Measurements from ENCODE around the gene MTG2.
A peak's percentile ranks its signal among the peaks of the same experiment; 100 is the strongest.

Gene MTG2

DNA sequence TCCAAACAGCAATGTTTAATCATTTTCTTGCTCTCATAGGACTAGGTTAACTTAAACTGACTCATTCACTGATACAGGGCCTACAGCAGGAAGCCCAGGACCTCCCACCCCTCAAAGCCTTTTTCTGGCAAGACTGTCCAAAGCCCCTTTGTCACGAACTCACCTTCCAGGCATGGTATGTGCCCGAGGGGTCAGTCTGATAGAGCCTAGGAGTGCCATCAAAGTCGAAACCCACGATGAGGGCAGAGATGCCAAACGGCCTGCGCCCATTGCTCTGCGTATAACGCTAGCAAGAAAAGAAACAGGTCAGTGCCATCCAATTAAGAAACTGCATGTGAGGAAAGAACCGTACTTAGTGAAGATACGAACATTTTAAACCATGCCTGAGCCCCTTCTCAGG lies 43.9 kb upstream of the MTG2 start:
- ATAC-seq = no peak
- no peak for TF ChIP-seq ARNTL (CRISPR knock-in tag; IDR thresholded peaks at IDR 0.05; ENCODE audit: borderline replicate concordance, low read depth)
- TF ChIP-seq ISL1 (CRISPR knock-in tag; IDR thresholded peaks at IDR 0.05) = no peak

DNA sequence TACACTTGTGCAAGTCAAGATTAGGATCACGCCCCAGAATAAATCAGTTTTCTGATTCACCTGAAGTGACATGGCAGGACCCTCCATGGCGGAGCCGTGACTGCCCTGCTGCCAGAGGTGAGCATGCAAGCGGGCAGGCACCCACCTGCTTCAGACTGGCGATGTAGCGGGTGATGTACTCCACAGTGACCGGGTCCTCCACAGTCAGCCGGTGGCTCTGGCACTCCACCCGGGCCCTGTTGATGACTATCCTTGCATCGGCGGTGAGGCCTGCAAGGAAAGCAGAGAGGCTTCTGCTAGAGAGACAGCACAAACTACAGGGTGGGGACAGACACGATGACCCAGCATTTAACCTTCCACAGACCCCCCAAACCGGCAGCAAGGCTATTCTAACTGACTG lies 43.2 kb upstream of the MTG2 start:
- no peak for ATAC-seq
- TF ChIP-seq ISL1 (CRISPR knock-in tag; IDR thresholded peaks at IDR 0.05) (no peak), ZNF565 (CRISPR knock-in tag; conservative IDR thresholded peaks at IDR 0.05; ENCODE audit: low read depth) (no peak), ZC3H10 (CRISPR knock-in tag; IDR thresholded peaks at IDR 0.05) (no peak), TOX (CRISPR knock-in tag; IDR thresholded peaks at IDR 0.05; ENCODE audit: borderline replicate concordance) (no peak), CSDC2 (CRISPR knock-in tag; IDR thresholded peaks at IDR 0.05) (no peak), ESRRG (CRISPR knock-in tag; IDR thresholded peaks at IDR 0.05) (no peak), OSR1 (CRISPR knock-in tag; IDR thresholded peaks at IDR 0.05) (no peak), GLIS3 (CRISPR knock-in tag; IDR thresholded peaks at IDR 0.05) (no peak), BACH2 (CRISPR knock-in tag; IDR thresholded peaks at IDR 0.05; ENCODE audit: borderline replicate concordance) (no peak), PPARA (CRISPR knock-in tag; IDR thresholded peaks at IDR 0.05; ENCODE audit: borderline replicate concordance) (no peak), ZFP3 (CRISPR knock-in tag; IDR thresholded peaks at IDR 0.05) (no peak), ZNF8 (CRISPR knock-in tag; IDR thresholded peaks at IDR 0.05) (no peak), TCF4 (CRISPR knock-in tag; IDR thresholded peaks at IDR 0.05; ENCODE audit: borderline replicate concordance) (no peak), SNAI2 (CRISPR knock-in tag; IDR thresholded peaks at IDR 0.05) (no peak), ZNF70 (CRISPR knock-in tag; IDR thresholded peaks at IDR 0.05) (no peak), RARB (CRISPR knock-in tag; IDR thresholded peaks at IDR 0.05) (no peak)
- TF ChIP-seq, protein P1, sequence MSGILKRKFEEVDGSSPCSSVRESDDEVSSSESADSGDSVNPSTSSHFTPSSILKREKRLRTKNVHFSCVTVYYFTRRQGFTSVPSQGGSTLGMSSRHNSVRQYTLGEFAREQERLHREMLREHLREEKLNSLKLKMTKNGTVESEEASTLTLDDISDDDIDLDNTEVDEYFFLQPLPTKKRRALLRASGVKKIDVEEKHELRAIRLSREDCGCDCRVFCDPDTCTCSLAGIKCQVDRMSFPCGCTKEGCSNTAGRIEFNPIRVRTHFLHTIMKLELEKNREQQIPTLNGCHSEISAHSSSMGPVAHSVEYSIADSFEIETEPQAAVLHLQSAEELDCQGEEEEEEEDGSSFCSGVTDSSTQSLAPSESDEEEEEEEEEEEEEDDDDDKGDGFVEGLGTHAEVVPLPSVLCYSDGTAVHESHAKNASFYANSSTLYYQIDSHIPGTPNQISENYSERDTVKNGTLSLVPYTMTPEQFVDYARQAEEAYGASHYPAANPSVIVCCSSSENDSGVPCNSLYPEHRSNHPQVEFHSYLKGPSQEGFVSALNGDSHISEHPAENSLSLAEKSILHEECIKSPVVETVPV (CRISPR knock-in tag; IDR thresholded peaks at IDR 0.05) = no peak
- TF ChIP-seq, protein P2, sequence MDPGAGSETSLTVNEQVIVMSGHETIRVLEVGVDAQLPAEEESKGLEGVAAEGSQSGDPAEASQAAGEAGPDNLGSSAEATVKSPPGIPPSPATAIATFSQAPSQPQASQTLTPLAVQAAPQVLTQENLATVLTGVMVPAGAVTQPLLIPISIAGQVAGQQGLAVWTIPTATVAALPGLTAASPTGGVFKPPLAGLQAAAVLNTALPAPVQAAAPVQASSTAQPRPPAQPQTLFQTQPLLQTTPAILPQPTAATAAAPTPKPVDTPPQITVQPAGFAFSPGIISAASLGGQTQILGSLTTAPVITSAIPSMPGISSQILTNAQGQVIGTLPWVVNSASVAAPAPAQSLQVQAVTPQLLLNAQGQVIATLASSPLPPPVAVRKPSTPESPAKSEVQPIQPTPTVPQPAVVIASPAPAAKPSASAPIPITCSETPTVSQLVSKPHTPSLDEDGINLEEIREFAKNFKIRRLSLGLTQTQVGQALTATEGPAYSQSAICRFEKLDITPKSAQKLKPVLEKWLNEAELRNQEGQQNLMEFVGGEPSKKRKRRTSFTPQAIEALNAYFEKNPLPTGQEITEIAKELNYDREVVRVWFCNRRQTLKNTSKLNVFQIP (CRISPR knock-in tag; IDR thresholded peaks at IDR 0.05; ENCODE audit: borderline replicate concordance, low read depth) = no peak

DNA sequence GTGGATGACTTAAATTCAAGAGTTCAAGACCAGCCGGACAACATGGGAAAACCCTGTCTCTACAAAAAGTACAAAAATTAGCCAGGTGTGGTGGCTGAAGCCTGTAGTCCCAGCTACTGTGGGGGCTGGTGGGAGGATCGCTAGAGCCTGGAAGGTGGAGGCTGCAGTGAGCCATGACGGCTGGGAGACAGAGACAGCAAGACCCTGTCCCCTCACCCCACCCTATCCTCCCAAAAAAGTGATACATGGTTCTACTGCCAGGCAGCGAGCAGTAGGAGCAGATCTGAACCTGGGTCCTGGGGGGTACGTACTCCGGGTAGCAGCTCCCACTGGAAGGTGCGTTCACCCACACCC lies 41.8 kb upstream of the MTG2 start:
- TF ChIP-seq SNAI2 (CRISPR knock-in tag; IDR thresholded peaks at IDR 0.05) (no peak), BACH2 (CRISPR knock-in tag; IDR thresholded peaks at IDR 0.05; ENCODE audit: borderline replicate concordance) (no peak), TOX (CRISPR knock-in tag; IDR thresholded peaks at IDR 0.05; ENCODE audit: borderline replicate concordance) (no peak)
- TF ChIP-seq, protein P3, sequence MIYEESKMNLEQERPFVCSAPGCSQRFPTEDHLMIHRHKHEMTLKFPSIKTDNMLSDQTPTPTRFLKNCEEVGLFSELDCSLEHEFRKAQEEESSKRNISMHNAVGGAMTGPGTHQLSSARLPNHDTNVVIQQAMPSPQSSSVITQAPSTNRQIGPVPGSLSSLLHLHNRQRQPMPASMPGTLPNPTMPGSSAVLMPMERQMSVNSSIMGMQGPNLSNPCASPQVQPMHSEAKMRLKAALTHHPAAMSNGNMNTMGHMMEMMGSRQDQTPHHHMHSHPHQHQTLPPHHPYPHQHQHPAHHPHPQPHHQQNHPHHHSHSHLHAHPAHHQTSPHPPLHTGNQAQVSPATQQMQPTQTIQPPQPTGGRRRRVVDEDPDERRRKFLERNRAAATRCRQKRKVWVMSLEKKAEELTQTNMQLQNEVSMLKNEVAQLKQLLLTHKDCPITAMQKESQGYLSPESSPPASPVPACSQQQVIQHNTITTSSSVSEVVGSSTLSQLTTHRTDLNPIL (CRISPR knock-in tag; IDR thresholded peaks at IDR 0.05; ENCODE audit: low read depth) = no peak
- TF ChIP-seq, protein P4, sequence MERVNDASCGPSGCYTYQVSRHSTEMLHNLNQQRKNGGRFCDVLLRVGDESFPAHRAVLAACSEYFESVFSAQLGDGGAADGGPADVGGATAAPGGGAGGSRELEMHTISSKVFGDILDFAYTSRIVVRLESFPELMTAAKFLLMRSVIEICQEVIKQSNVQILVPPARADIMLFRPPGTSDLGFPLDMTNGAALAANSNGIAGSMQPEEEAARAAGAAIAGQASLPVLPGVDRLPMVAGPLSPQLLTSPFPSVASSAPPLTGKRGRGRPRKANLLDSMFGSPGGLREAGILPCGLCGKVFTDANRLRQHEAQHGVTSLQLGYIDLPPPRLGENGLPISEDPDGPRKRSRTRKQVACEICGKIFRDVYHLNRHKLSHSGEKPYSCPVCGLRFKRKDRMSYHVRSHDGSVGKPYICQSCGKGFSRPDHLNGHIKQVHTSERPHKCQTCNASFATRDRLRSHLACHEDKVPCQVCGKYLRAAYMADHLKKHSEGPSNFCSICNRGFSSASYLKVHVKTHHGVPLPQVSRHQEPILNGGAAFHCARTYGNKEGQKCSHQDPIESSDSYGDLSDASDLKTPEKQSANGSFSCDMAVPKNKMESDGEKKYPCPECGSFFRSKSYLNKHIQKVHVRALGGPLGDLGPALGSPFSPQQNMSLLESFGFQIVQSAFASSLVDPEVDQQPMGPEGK (CRISPR knock-in tag; IDR thresholded peaks at IDR 0.05; ENCODE audit: borderline replicate concordance) = no peak
- no peak for ATAC-seq

DNA sequence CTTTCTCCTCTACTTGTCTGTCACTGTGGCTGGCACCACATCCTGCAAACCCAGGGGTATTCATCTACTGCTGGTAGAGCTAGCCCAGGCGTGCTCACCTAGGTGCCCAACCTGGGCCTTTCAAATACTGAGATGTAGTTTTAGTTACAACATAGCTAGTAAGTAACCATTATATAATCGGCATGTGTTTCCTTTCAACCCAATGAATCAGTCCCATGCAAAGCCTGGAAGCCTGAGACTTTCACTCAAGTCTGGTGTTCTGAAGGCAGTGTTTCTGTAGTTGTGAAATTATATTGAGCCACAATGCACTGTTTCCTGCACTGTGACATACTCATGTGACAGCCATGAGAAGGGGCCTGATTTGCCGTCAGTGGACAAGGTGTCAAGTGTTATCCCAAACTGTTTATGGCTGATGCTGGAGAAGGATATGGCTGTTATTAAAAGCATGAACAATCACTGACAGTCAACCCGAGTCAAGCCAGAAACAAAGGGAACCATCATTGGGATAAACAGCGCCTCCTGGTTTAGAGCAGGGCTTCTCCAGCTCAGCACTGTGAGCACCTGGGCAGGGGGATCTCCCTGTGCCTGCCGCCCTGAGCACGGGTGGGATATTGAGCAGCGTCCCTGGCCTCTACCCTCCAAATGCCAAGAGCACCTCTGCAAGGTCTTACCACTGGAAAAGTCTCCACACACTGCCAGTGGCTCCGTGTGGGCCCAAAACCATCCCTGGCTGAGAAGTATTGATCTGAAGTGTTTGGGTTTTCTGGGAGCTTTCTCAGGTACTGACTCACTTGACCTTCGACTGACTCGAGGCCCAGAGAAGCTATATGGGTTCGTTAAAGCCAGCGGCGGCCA lies 41.2 kb upstream of the MTG2 start:
- ATAC-seq = peak; percentile 56
- TF ChIP-seq TOX (CRISPR knock-in tag; IDR thresholded peaks at IDR 0.05; ENCODE audit: borderline replicate concordance) (no peak), TCF4 (CRISPR knock-in tag; IDR thresholded peaks at IDR 0.05; ENCODE audit: borderline replicate concordance) (no peak), ZFP3 (CRISPR knock-in tag; IDR thresholded peaks at IDR 0.05) (no peak), RARB (CRISPR knock-in tag; IDR thresholded peaks at IDR 0.05) (no peak), ZNF8 (CRISPR knock-in tag; IDR thresholded peaks at IDR 0.05) (no peak), CSDC2 (CRISPR knock-in tag; IDR thresholded peaks at IDR 0.05) (no peak), OSR1 (CRISPR knock-in tag; IDR thresholded peaks at IDR 0.05) (no peak), ESRRG (CRISPR knock-in tag; IDR thresholded peaks at IDR 0.05) (no peak), ISL1 (CRISPR knock-in tag; IDR thresholded peaks at IDR 0.05) (no peak), BACH2 (CRISPR knock-in tag; IDR thresholded peaks at IDR 0.05; ENCODE audit: borderline replicate concordance) (no peak), ZFP30 (CRISPR knock-in tag; IDR thresholded peaks at IDR 0.05) (no peak), ZNF565 (CRISPR knock-in tag; conservative IDR thresholded peaks at IDR 0.05; ENCODE audit: low read depth) (no peak)
- TF ChIP-seq, protein P3 (CRISPR knock-in tag; IDR thresholded peaks at IDR 0.05; ENCODE audit: low read depth) = no peak
- TF ChIP-seq, protein P5, sequence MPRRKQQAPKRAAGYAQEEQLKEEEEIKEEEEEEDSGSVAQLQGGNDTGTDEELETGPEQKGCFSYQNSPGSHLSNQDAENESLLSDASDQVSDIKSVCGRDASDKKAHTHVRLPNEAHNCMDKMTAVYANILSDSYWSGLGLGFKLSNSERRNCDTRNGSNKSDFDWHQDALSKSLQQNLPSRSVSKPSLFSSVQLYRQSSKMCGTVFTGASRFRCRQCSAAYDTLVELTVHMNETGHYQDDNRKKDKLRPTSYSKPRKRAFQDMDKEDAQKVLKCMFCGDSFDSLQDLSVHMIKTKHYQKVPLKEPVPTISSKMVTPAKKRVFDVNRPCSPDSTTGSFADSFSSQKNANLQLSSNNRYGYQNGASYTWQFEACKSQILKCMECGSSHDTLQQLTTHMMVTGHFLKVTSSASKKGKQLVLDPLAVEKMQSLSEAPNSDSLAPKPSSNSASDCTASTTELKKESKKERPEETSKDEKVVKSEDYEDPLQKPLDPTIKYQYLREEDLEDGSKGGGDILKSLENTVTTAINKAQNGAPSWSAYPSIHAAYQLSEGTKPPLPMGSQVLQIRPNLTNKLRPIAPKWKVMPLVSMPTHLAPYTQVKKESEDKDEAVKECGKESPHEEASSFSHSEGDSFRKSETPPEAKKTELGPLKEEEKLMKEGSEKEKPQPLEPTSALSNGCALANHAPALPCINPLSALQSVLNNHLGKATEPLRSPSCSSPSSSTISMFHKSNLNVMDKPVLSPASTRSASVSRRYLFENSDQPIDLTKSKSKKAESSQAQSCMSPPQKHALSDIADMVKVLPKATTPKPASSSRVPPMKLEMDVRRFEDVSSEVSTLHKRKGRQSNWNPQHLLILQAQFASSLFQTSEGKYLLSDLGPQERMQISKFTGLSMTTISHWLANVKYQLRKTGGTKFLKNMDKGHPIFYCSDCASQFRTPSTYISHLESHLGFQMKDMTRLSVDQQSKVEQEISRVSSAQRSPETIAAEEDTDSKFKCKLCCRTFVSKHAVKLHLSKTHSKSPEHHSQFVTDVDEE (CRISPR knock-in tag; IDR thresholded peaks at IDR 0.05) = no peak
